Activated naive CD4-positive, alpha-beta T cell treated with Interleukin-2 at 50 U/mL for 16 hours (primary cell): Measurements from ENCODE around the gene PRKCA.

Experiments
- DNase-seq: peaks from one replicate; pipeline ENCODE4 v3.0.0-alpha.2; 2020

The PRKCA gene

GRCh38 chr17:66392783-66393437 lies 90.5 kb downstream of the PRKCA start:
- DNase-seq, result no peak

GRCh38 chr17:66395961-66396360 lies 93.5 kb downstream of the PRKCA start:
- DNase-seq, result no peak

GRCh38 chr17:66397486-66397885 lies 95.1 kb downstream of the PRKCA start:
- DNase-seq, result no peak

- DNase-seq, result no peak
These were observed 95.6 kb downstream of the PRKCA start for GRCh38 chr17:66398059-66398458.

GRCh38 chr17:66398617-66399016 lies 96.2 kb downstream of the PRKCA start:
- no peak for DNase-seq

DNA sequence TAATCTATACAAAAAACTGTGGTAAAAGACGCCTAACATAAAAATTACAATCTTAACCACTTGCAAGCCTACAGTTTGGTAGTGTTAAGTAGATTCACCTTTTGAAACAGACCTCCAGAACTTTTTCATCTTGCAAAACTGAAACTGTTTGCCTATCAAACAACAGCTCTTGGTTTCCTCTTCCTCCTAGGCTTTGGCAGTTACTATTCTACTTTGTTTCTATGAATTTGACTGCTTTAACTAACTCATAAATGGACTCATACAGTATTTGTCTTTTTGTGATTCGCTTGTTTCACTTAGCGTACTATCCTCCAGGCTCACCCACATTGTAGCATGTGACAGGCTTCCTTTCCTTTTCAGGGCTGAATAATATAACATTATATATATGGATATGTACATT lies 97.0 kb downstream of the PRKCA start:
- no peak for DNase-seq

GRCh38 chr17:66400041-66400688 lies 97.8 kb downstream of the PRKCA start:
- DNase-seq, result peak; percentile 21

DNA sequence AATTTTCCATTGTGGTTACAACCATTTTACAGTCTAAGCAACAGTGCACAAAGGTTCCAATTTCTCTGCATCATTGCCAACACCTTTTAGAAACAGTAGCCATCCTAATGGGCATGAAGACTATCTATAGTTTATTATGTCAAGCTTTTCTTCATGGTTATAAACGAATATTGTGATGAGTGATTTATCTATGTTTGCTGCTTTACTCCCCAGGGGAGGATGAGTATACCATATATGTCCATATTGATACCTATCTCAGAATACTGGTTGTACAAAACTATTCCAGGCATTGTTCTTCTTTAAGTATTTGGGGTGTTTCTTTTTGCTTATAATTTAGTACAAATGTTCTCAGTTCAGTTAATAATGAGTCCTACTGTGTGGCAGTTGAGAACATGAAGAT lies 98.3 kb downstream of the PRKCA start:
- no peak for DNase-seq

GRCh38 chr17:66401364-66401763 lies 99.0 kb downstream of the PRKCA start:
- DNase-seq, result no peak

GRCh38 chr17:66403846-66404556 lies 101.6 kb downstream of the PRKCA start:
- DNase-seq, result no peak

GRCh38 chr17:66405836-66406677 lies 103.6 kb downstream of the PRKCA start:
- no peak for DNase-seq

GRCh38 chr17:66406701-66407644 lies 104.6 kb downstream of the PRKCA start:
- DNase-seq, result peak; percentile 19

- no peak for DNase-seq
These were observed 105.5 kb downstream of the PRKCA start for GRCh38 chr17:66407864-66408263.

- DNase-seq, result peak; percentile 9
These were observed 109.1 kb downstream of the PRKCA start for GRCh38 chr17:66411520-66411919.

- DNase-seq, result no peak
These were observed 110.6 kb downstream of the PRKCA start for GRCh38 chr17:66412857-66413558.

DNA sequence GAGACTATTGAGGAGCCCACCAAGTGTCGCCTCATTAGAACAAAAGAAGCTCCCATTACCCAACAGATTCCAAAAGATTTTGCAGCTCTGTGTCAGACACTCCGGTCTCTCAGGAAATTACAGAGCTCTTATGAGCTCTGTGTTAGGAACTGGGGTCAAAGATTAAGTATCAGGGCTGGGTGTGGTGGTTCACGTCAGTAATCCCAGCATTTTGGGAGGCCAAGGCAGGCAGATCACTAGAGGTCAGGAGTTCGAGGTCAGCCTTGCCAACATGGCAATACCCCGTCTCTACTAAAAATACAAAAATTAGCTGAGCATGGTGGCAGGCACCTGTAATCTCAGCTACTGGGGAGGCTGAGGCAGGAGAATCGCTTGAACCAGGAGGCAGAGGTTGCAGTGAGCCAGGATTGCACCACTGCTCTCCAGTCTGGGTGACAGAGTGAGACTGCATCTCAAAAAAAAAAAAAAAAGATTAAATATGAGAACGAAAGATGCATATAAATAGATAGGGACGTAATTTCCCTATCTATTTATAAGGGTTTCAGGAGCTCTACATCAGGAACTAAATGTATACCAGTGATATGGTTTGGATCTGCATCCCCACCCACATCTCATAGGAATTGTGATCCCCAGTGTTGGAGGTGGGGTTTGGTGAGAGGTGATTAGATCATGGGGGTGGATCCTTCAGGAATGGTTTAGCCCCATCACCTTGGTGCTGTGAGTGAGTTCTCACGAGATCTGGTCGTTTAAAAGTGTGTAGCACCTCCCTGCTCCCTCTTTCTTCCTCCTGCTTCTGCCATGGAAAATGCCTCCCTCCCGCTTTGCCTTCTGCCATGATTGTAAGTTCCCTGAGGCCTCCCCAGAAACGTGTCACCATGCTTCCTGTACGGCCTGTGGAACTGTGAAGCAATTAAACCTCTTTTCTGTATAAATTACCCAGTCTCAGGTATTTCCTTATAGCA lies 111.4 kb downstream of the PRKCA start:
- DNase-seq, result no peak

GRCh38 chr17:66414561-66415175 lies 112.3 kb downstream of the PRKCA start:
- DNase-seq, result no peak

DNA sequence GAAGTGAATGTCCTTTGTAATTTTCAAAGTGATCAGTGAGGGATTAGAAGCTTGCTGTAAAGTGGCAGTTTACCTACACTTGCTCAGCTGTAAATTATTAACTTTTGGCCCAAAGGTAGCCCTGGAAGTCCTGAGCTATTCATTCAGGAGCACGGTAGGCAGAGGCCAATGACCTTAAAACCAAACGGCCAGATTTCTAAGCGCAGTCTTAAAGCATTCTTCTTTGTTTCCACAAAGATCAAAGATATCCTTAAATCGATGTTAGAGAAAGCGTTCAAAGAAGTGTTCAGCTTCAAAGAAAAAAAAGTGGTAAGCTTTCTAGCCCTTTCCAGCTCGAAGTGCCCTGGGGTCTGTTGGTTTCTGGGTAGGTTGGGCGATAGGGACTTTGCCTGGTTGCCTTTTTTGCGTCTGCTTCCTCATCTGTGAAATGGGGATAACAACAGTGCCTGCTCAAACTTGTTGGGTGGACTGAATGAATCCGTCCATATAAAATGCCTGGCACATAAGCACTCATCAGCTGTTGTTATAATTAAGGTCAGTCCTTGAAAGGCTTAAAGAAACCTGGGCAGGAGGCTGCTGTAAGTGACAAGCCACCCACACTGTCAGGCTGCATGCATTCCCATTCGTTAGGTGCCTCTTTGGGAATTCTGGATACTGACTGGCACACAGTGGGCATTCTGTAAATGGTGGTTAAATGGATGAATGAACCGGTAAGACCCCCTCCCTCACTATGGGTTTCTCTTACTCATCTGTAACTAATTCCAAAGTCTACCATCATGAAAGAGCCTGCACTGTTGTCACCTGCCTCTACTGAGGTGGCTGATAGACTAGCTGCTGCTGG lies 113.2 kb downstream of the PRKCA start:
- DNase-seq, result no peak
